Tibial artery (tissue), 4 donors: ENCODE measurements around the gene NUDC.
A peak's percentile ranks its signal among the peaks of the same experiment; 100 is the strongest.

ENCODE experiments used
- DNase-seq, 2 donors: peaks; one replicate each; pipeline ENCODE4 v3.0.0-alpha.2; 2019
- H3K27ac ChIP-seq, 2 donors: fragments of 200-600 bp; sonication (generic) in 1 of 2; 1 replicate in 1 of 2; 2 replicates in 1 of 2; pipeline ENCODE4 v1.5.1; 2018 to 2019; ENCODE audit warnings: mild to moderate bottlenecking in 1 of 2
- H3K27me3 ChIP-seq, 2 donors: fragments of 200-600 bp; sonication (generic) in 1 of 2; one replicate each; pipeline versions ENCODE4 v1.5.1 to v1.6.0; 2016 to 2019
- H3K36me3 ChIP-seq, 3 donors: fragments of 200-600 bp; sonication (generic) in 2 of 3; one replicate each; pipeline ENCODE4 v1.5.1; 2016 to 2019; ENCODE audit warnings: mild to moderate bottlenecking in 2 of 3
- H3K4me1 ChIP-seq, 4 donors: fragments of 200-600 bp; sonication (generic) in 2 of 4; 1 replicate in 3 of 4; 2 replicates in 1 of 4; pipeline ENCODE4 v1.5.1; 2016 to 2019
- H3K4me3 ChIP-seq, 2 donors: fragments of 200-600 bp; sonication (generic) in 1 of 2; 1 replicate in 1 of 2; 2 replicates in 1 of 2; pipeline ENCODE4 v1.5.1; 2018 to 2019; ENCODE audit warnings: mild to moderate bottlenecking in 2 of 2
- H3K9me3 ChIP-seq, 3 donors: fragments of 200-600 bp; sonication (generic) in 1 of 3; one replicate each; pipeline ENCODE4 v1.5.1; 2016 to 2019
- CTCF ChIP-seq, 2 experiments: fragments of 200-600 bp in 1 of 2; fragments of 450-650 bp in 1 of 2; IDR thresholded peaks; one replicate each; pipeline ENCODE4 v1.5.1; 2017 to 2019; ENCODE audit warnings: antibody characterized with exemption in 2 of 2, mild to moderate bottlenecking in 1 of 2, moderate library complexity in 1 of 2
- intact Hi-C: fragments of 100-400 bp; cut with DNase I; formaldehyde crosslinking; loops from one replicate; pipeline ENCODE4 v1.15.0; 2023; ENCODE audit warnings: low total_unique reads

The NUDC gene

DNA sequence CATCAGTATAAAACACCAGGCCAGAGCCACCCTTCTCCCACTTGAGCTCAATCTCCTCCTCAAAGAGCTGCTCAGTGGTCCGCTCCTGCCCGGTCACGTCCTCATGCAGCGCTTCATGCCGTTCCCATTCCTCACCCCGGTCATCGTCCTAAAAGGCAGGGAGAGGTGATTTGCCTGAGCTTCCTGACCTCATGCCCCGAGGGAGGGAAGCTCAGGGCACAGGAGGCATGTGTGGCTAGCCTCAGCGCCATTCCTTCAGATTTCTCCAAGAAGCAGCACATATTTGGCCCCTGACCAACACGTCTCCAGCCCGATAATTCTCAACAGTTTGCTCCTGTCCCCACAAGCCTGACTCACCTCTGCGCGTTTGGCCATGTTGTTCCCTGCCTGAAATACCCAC lies 27.3 kb upstream of the NUDC start:
- no peak overlapping the region for H3K4me3 ChIP-seq
- no peaks in the 10 kb centered on the region for H3K9me3 ChIP-seq
- H3K27ac ChIP-seq, result no peak overlapping the region
- H3K27me3 ChIP-seq, result no peaks in the 10 kb centered on the region
- intact Hi-C loops, result no loop called here
- H3K4me1 ChIP-seq, result peaks cover 0 to 17% (median 13%) of the 10 kb centered on the region in 4 donors
- no peak for DNase-seq
- no peak for TF ChIP-seq CTCF (IDR thresholded peaks at IDR 0.05)
- H3K36me3 ChIP-seq, result peaks cover 37 to 74% (median 51%) of the 10 kb centered on the region in 3 donors

DNA sequence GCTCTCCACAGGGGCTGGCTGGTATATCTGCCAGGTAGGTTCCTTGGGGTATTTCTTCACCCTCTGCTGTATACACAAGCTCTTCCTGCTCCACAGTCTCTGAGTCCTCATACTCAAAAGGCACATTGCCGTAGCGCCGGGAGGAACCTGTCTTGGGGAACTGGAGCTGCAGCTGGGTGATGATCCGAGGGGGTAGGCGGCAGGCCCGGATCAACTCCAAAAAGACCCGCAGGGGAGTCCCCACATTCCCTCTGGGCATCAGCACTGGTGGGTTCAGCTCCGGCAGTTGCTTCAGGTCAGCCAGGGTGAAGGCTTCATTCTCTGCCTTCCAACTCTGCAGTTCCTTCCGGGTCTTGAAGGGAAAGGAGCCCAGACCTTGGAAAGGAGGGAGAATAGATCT lies 24.2 kb upstream of the NUDC start:
- intact Hi-C loops, result no loop called here
- Histone ChIP-seq H3K4me3 (no peak overlapping the region), H3K27ac (no peak overlapping the region), H3K4me1 (peaks cover 0 to 19% (median 18%) of the 10 kb centered on the region in 4 donors), H3K27me3 (no peaks in the 10 kb centered on the region), H3K9me3 (no peaks in the 10 kb centered on the region), H3K36me3 (peaks cover 37 to 65% (median 45%) of the 10 kb centered on the region in 3 donors)
- TF ChIP-seq CTCF (IDR thresholded peaks at IDR 0.05), result no peak
- DNase-seq, result no peak

DNA sequence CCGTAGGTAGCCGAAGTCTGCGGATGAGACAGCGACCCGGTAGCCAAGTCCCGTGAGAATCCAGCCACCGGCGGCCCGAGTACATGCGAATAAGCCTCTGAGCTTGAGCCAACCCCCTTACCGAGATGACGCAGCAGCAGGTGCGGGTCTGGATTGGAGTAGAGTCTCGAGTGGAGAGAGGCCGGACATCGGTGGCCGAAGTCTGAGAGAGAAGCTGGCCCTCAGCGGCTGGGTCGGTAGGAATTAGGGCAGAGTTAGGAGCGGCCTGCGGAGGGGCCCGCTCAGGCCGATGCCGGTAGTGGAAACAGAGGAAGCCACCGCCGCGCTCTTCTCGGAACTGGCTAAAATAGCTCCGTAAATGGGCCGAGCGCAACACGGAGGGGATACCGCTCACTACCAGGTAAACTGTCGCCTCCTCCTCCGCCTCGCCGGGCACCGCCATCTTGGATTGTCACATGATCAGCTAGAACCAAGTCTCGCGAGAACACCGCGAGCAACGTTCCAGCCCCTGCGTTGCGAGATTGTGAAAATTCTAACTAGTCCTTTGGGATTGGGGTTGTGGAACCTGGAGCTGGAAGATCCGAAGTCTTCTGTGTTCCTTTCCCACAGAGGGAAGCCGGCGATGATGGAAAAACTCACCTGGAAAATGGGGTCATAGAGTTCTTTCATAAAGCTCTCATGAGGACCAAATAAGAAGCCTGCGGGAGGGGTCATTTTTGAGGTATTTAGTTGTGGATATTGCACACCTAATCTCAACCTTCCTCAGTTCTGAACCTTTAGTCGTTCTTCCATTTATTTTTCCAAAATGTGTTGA lies 21.3 kb upstream of the NUDC start, which contains the start of gene GPATCH3:
TSS of gene GPATCH3 (minus strand) at position 467 of the 814 bp plus-strand sequence. CDS start at position 442, 25 bp downstream.
- Histone ChIP-seq H3K9me3 (no peaks in the 10 kb centered on the region), H3K4me1 (peaks cover 0 to 19% (median 18%) of the 10 kb centered on the region in 4 donors), H3K36me3 (peaks cover 20 to 36% (median 21%) of the 10 kb centered on the region in 3 donors), H3K27me3 (no peaks in the 10 kb centered on the region), H3K4me3 (peak within 1 kb of the TSS; percentile 78 to 80), H3K27ac (peak within 1 kb of the TSS; percentile 71 to 75)
- intact Hi-C loops, result loop anchor here (2.0 kb wide), 1 partner anchor 21 kb away; the partner anchor contains the start of gene NUDC
- no peak for TF ChIP-seq CTCF (IDR thresholded peaks at IDR 0.05)
- peak; percentile 93 to 96 for DNase-seq

DNA sequence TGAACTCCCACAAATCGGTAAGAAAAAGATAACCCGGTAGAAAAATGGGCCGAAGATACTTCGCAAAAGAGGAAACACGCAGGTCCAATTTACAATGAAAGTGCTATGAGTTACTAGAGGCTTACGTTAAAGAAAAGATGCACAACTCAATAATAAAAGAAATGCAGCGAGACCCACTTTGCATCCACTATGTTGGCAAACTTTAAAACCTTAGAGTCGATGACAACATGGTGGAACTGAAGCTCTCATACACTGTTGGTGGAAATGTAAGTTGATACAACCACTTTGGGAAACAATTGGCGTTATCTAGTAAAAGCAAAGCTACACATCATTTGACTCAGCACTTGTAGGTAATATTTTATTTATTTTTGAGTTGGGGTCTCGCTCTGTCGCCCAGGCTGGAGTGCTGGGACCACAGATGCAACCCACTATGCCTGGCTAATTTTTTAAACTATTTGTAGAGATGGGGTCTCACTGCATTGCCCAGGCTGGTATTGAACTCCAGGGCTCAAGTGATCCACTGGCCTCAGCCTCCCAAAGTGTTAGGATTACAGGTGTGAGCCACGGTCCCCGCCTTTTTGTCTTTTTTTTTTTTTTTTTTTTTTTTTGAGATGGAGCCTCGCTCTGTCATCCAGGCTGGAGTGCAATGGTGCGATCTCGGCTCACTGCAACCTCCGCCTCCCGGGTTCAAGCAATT lies 20.6 kb upstream of the NUDC start:
- Histone ChIP-seq H3K27ac (peak overlapping the region; percentile 71 to 75), H3K9me3 (no peaks in the 10 kb centered on the region), H3K27me3 (no peaks in the 10 kb centered on the region), H3K4me1 (peaks cover 0 to 19% (median 18%) of the 10 kb centered on the region in 4 donors), H3K4me3 (peak overlapping the region; percentile 78 to 80), H3K36me3 (peaks cover 12 to 29% (median 16%) of the 10 kb centered on the region in 3 donors)
- intact Hi-C loops, result loop anchor here (2.0 kb wide), 1 partner anchor 20 kb away; the partner anchor contains the start of gene NUDC
- no peak for TF ChIP-seq CTCF (IDR thresholded peaks at IDR 0.05)
- no peak for DNase-seq

DNA sequence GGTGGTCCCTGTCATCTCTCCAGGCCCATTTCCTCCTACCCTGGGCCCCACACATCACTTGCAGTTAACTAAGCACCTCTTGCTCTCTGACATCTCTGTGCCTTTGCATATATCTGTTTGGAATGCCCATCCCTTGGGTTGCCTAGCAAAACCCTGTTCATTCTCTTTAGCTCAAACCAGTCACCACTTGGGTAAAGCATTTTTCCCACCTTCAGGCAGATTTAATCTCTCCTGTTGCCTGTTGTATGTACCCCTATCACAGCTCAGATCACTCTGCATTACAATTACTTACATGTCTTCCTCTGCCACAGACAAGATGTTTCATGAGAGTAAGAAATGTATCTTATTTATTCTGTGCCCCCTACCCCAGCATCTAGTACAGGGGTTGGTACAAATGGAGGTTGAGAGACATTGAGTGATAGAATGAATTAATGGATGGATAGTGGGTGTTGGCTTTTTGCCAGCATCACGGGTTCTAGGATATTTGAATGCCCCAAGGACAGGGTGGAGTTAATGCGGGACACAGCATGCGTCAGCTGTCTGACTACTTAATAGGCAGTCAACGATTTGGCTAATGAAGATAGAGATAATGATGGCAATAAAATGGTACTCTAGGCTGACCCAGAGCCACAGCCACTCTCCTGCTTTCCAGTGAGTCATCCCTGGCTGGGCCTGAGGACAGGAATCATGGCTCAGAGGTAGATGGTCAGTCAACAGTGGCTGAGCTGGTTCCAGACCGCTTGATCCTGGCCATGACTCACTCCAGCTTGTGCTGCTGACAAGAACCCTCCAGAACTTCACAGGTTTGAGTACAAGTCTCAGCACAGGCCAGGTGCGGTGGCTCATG lies 14.2 kb upstream of the NUDC start:
- no peaks in the 10 kb centered on the region for H3K4me1 ChIP-seq
- DNase-seq, result no peak
- no peaks in the 10 kb centered on the region for H3K9me3 ChIP-seq
- H3K27ac ChIP-seq, result no peak overlapping the region
- no peak overlapping the region for H3K4me3 ChIP-seq
- H3K36me3 ChIP-seq, result no peaks in the 10 kb centered on the region
- TF ChIP-seq CTCF (IDR thresholded peaks at IDR 0.05), result no peak
- intact Hi-C loops, result no loop called here
- H3K27me3 ChIP-seq, result no peaks in the 10 kb centered on the region
